GM18861 (cell line): Measurements from ENCODE around the gene TSHZ3.

ENCODE experiments used
- ATAC-seq: cut with Tn5 transposase; IDR thresholded peaks from one replicate; pipeline ENCODE4 v1.9.1; 2021; ENCODE audit not compliant: unreplicated experiment

The TSHZ3 gene

GRCh38 chr19:31315652-31316051, 33.6 kb downstream of the TSHZ3 start:
- no peak for ATAC-seq

DNA sequence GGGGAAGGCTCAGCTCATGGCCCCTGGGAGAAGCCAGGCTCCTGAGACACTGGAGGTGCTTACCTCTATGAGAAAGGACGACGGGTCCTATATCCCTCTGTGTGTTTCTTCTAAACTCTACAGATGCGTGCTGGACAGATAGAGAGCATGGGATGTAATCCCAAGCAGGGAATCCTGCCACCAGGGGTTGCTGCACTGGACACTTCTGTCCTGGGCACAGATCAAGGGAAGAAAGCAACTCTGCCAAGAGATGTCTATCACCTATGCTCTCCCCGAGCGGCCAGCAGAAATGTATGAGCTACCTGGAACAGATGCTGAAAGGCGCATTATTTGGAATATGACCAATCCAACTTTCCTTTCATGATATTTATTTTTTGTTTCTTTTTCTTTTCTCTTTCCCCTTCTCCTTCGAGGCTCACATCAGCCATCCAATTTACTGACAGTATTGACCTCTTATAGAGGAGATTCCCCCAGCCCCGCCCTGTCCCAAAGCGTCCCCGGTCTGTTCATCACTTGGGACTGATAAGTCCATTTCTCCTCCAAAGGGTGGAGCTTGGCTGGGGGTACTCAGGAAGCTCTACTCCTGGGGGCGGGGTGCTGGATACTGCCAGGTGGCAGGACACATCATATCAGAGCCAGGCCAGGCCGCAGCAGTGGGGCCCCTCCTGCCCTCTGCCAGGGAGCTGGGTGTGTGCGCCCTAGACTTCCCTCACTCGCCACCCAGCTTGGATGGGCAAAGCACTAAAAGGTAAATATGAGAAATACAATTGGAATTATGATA, 34.2 kb downstream of the TSHZ3 start:
- no peak for ATAC-seq

DNA sequence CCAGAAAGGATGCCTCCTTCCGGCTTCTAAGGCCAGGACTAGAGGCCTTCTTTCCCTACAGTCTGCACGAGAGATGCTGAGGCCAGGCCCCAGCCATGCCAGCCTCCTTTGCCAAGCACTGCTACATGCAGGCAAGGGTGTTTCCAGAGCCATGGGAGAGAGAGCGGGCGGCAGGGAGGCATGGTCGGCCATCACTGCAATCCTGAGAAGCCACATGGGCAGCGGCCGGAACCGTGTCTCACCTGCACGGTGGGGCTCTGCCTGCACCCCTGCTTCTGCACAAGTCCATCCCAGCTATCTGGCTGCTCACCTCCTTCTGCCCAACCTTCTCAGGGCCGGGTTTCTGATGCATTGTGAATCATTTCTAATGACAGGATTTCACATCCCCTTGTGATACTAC, 35.1 kb downstream of the TSHZ3 start:
- no peak for ATAC-seq

DNA sequence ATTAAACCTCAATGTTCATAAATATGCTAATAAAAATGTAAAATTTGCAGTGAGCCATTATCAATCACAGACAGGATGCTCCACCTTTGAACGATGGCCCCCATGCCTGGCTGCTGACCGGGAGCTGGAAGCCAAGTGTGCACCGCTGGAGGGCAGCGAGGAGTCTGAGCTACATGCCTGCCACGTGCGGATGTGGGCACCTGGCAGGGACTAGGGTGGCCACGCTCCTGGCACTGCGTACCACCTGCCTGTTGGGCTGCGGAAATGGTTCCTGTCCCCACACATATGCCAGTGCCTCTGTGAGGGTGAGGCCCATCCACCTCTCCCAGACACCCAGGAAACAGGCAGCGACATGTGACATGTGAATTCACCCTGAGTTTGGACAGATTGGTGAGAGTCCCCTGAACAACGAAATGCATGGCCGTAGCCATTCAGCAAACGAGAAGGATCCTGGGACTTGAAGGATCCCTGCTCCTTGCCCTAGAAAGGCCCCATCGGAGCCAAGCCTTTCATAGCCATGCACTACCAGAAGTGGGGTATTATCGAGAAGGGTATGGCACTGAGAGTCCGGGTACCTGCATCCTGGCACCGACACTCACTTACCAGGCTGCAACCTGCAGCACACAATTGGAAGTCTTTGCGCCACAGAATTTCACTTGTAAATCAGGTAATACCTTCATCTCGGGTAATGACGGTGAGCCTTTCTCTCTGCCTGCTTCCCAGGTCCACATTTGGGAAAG, 35.8 kb downstream of the TSHZ3 start:
- ATAC-seq, result no peak

GRCh38 chr19:31312677-31313244, 36.5 kb downstream of the TSHZ3 start:
- no peak for ATAC-seq

DNA sequence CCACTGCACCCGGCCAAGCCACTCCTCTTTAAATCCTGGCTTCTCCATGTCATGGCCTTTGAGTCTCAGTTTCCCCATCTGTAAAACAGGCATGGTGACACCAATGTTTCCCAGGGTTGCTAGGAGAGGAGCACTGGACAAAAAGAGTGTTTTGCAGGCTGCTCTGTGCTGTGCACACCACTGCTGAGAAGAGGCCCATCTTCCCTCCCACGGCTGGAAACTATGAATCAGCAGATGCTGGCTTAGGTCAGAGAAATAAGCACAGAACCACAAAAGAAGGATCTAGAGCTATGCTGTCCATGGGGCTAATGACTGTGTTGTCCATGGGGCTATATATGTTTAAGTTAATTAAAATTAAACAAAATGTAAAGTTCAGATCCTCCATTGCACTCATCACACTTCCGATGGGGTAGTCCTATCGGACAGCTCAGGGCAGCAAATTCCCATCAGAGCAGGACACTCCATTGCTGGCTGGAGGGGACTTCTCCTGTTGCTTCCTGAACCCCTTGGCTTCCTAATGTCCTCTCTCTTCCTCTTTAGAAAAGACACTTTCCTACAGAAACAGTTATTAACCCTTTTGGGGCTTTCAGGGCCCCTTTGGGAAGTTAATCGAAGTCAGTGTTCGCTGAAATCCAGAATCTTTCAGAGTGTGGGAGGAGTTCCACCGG, 37.1 kb downstream of the TSHZ3 start:
- no peak for ATAC-seq

GRCh38 chr19:31310432-31311133, 38.7 kb downstream of the TSHZ3 start:
- ATAC-seq, result no peak

GRCh38 chr19:31308781-31309180, 40.5 kb downstream of the TSHZ3 start:
- no peak for ATAC-seq

- no peak for ATAC-seq
Observed at GRCh38 chr19:31307071-31307669, 42.1 kb downstream of the TSHZ3 start.

DNA sequence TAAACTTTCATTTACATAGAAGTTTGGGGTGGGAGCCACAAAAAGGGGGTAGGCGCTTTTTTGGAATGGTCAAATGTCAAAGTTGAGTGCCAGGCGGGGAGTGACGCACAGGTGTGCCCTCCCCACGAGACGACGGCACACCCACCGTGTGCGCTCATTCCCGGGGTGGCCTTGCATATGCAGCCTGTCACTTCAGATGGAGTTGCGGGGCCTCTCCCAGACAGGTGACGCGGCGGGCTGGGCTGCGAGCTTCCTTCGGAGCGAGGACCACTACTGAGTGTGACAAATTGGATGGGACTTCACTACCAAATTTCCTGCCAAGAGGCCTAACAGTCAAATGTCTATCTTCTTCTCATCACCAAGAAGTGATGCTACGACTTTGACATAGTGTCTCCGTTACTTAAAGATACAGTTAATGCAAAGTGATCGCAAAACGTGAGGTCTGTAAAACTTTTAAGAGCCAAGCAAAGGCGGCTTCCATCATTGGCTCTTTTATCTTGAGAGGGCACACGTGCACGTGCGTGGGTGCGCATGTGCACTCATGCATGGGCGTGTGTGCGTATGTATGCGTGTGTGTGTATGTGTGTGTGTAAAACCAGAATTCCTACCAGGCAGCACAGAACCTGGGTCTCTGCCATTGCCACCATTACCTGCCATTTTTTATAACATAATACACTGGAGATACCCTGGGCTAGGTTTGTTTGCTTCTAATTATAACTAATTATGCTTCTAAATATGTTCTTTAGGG, 43.1 kb downstream of the TSHZ3 start:
- no peak for ATAC-seq

GRCh38 chr19:31304831-31305312, 44.4 kb downstream of the TSHZ3 start:
- ATAC-seq, result no peak

DNA sequence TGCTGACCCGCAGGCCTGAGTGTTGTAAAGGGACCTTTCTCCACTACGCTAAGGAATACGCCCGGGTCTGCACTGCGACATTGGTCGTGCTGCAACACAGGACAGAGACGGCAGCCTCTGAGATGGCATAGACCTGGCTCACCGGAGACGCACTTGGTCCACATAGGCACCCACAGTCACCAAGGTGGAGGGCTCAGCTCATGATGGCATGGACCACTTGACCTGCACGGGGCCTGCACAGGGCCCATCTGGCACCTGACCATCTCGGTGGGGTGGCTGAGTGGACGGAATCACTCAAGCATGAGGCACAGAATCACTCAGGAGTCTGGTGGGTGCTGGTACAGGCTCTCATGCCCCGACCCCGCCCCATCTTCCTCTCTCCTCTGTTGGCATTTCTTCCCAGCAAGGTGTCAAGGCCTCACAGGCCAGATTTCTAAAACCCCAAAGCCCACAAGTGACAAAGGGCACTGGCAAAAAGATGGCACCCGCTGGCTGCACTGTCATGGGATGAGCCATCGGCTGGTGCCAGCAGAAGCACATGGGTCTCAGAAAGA, 45.9 kb downstream of the TSHZ3 start:
- no peak for ATAC-seq

GRCh38 chr19:31301306-31301980, 47.8 kb downstream of the TSHZ3 start:
- ATAC-seq, result no peak

GRCh38 chr19:31300422-31300821, 48.8 kb downstream of the TSHZ3 start:
- ATAC-seq, result no peak

DNA sequence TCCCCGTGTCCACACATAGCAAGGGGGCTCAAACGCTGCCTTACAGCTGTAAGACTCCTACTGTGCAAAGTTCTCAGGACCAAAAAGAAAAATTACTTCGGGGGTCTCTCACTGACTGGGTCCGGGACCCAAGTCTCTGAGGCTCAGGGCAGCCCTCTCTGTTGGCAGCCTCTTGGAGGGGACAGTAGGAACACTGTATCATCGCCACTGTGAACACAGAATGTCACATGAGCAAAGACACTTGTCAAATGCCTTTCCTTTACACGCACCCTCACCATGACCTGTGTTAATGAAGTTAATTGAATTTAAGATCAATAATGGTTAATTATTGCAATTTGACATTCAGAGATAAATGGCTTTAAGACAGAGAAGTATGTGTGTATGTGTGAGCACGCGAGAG, 49.6 kb downstream of the TSHZ3 start:
- ATAC-seq, result no peak

- ATAC-seq, result no peak
Observed at GRCh38 chr19:31297991-31298390, 51.2 kb downstream of the TSHZ3 start.

DNA sequence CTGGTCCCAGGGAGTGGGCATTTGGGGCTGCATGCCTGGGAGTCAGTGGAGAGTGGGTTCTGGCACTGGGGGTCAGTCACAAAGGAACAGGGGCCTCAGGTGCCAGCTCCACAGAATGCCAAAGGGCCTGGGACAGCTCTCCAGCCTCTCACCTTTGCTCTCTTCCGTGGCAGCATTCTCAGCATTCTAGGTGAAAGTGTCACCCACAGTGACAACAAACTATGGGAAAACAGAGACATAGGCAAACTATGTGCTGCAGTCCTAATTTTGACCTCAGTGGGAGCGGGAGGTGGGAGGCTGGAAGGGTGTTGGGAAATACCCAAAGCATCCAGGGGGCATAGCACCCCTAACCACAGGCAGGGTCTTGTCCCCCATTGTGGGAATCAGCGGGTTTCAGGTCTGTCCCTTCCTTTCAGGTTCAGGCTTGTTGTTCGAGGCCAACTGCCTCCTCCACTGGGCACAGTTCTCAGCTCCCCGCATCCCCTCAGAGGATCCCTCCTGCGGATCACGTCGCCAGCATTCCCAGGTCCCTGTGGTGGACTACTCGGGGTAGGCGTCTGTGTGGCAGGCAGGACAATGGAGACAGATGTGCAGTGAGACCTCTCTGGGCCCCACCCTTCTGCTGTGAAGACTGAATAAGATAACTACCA, 52.4 kb downstream of the TSHZ3 start:
- ATAC-seq, result no peak

GRCh38 chr19:31294189-31294588, 55.0 kb downstream of the TSHZ3 start:
- no peak for ATAC-seq
